ENCODE data around the gene DIAPH3.

GRCh38 chr13:59801107-59801880 lies 362.4 kb downstream of the DIAPH3 start:
- TF ChIP-seq POLR2A (IDR thresholded peaks at IDR 0.05) = no peak
- TF ChIP-seq, protein P1, sequence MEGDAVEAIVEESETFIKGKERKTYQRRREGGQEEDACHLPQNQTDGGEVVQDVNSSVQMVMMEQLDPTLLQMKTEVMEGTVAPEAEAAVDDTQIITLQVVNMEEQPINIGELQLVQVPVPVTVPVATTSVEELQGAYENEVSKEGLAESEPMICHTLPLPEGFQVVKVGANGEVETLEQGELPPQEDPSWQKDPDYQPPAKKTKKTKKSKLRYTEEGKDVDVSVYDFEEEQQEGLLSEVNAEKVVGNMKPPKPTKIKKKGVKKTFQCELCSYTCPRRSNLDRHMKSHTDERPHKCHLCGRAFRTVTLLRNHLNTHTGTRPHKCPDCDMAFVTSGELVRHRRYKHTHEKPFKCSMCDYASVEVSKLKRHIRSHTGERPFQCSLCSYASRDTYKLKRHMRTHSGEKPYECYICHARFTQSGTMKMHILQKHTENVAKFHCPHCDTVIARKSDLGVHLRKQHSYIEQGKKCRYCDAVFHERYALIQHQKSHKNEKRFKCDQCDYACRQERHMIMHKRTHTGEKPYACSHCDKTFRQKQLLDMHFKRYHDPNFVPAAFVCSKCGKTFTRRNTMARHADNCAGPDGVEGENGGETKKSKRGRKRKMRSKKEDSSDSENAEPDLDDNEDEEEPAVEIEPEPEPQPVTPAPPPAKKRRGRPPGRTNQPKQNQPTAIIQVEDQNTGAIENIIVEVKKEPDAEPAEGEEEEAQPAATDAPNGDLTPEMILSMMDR (IDR thresholded peaks at IDR 0.05) = no peak
- TF ChIP-seq EP300 (IDR thresholded peaks at IDR 0.05) = no peak
